ENCODE data around the gene SLC40A1.

Gene SLC40A1

DNA sequence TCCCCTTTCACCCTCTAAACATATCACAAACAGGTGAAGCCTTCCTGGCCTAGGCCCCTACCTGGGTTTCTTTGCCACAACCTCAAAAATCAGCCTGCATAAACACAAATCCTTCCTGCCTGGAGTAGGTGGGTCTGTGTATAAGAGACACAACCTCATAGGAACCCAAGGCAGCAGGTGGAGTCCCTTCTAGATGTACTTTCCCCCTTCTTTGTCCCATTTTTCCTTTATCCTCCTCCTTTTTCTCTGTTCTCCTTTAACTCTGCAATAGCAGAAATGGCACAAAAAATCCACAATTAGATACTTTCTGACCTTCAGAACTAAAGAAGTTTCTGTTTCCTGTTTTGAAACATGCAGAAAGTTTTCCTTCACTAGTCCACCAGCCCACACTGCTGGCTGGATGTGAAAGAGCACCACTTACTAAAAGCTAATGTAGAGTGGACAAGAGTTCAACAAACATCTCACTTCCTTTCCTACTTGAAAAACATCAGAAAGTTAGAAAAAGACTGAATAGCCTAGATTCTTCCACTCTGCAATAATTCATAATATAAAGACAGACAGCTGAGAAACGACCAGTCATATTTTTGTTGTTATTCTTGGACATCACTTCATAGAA lies 11.2 kb downstream of the SLC40A1 start:
- Histone ChIP-seq H3K4me1 (ENCODE audit: control insufficient read depth, insufficient read depth, low read length, unreplicated experiment) (peaks cover 29% of the 10 kb centered on the region), H3K27ac (ENCODE audit: low read depth, low read length) (no peak overlapping the region), H2AFZ (ENCODE audit: low read length, unreplicated experiment) (peak overlapping the region; percentile 70), H3K79me2 (ENCODE audit: control insufficient read depth, insufficient read depth, low read length, unreplicated experiment) (no peaks in the 10 kb centered on the region), H3K27me3 (ENCODE audit: insufficient read depth, low read length) (no peaks in the 10 kb centered on the region), H3K4me3 (ENCODE audit: low read depth, low read length) (peak overlapping the region; percentile 43; the same call in 1 of the 2 replicates), H3K36me3 (ENCODE audit: insufficient read depth, low read length) (no peaks in the 10 kb centered on the region)

- H3K27me3 ChIP-seq (ENCODE audit: insufficient read depth, low read length): no peaks in the 10 kb centered on the region
- no peaks in the 10 kb centered on the region; the same call in 1 of the 2 replicates for H3K36me3 ChIP-seq (ENCODE audit: insufficient read depth, low read length)
Observed at GRCh38 chr2:189566046-189566445, 14.5 kb downstream of the SLC40A1 start.

GRCh38 chr2:189561371-189562038 lies 19.1 kb downstream of the SLC40A1 start:
- no peak overlapping the region for H3K4me3 ChIP-seq (ENCODE audit: low read depth, low read length)
- no peaks in the 10 kb centered on the region for H3K79me2 ChIP-seq (ENCODE audit: control insufficient read depth, insufficient read depth, low read length, unreplicated experiment)
- H3K27me3 ChIP-seq (ENCODE audit: insufficient read depth, low read length): no peaks in the 10 kb centered on the region
- no peak overlapping the region for H2AFZ ChIP-seq (ENCODE audit: low read length, unreplicated experiment)
- no peak overlapping the region for H3K27ac ChIP-seq (ENCODE audit: low read depth, low read length)
- H3K4me1 ChIP-seq (ENCODE audit: control insufficient read depth, insufficient read depth, low read length, unreplicated experiment): peaks cover 7% of the 10 kb centered on the region
- no peaks in the 10 kb centered on the region; the same call in 1 of the 2 replicates for H3K36me3 ChIP-seq (ENCODE audit: insufficient read depth, low read length)

More at GRCh38 chr2:189566046-189566445, 14.5 kb downstream of the SLC40A1 start:
- H3K27ac ChIP-seq (ENCODE audit: low read depth, low read length): no peak overlapping the region
- H3K4me3 ChIP-seq (ENCODE audit: low read depth, low read length): no peak overlapping the region
- peaks cover 29% of the 10 kb centered on the region for H3K4me1 ChIP-seq (ENCODE audit: control insufficient read depth, insufficient read depth, low read length, unreplicated experiment)
- H3K79me2 ChIP-seq (ENCODE audit: control insufficient read depth, insufficient read depth, low read length, unreplicated experiment): no peaks in the 10 kb centered on the region
- no peak overlapping the region for H2AFZ ChIP-seq (ENCODE audit: low read length, unreplicated experiment)

GRCh38 chr2:189560273-189560586 lies 20.4 kb downstream of the SLC40A1 start:
- Histone ChIP-seq H3K4me3 (ENCODE audit: low read depth, low read length) (no peak overlapping the region), H3K79me2 (ENCODE audit: control insufficient read depth, insufficient read depth, low read length, unreplicated experiment) (no peaks in the 10 kb centered on the region), H2AFZ (ENCODE audit: low read length, unreplicated experiment) (no peak overlapping the region), H3K36me3 (ENCODE audit: insufficient read depth, low read length) (no peaks in the 10 kb centered on the region; the same call in 1 of the 2 replicates), H3K27ac (ENCODE audit: low read depth, low read length) (no peak overlapping the region), H3K27me3 (ENCODE audit: insufficient read depth, low read length) (no peaks in the 10 kb centered on the region), H3K4me1 (ENCODE audit: control insufficient read depth, insufficient read depth, low read length, unreplicated experiment) (peaks cover 2% of the 10 kb centered on the region)

GRCh38 chr2:189559579-189560272 lies 20.9 kb downstream of the SLC40A1 start:
- Histone ChIP-seq H3K36me3 (ENCODE audit: insufficient read depth, low read length) (no peaks in the 10 kb centered on the region; the same call in 1 of the 2 replicates), H3K79me2 (ENCODE audit: control insufficient read depth, insufficient read depth, low read length, unreplicated experiment) (no peaks in the 10 kb centered on the region), H3K4me1 (ENCODE audit: control insufficient read depth, insufficient read depth, low read length, unreplicated experiment) (peaks cover 3% of the 10 kb centered on the region), H2AFZ (ENCODE audit: low read length, unreplicated experiment) (no peak overlapping the region), H3K4me3 (ENCODE audit: low read depth, low read length) (no peak overlapping the region), H3K27ac (ENCODE audit: low read depth, low read length) (no peak overlapping the region), H3K27me3 (ENCODE audit: insufficient read depth, low read length) (no peaks in the 10 kb centered on the region)

DNA sequence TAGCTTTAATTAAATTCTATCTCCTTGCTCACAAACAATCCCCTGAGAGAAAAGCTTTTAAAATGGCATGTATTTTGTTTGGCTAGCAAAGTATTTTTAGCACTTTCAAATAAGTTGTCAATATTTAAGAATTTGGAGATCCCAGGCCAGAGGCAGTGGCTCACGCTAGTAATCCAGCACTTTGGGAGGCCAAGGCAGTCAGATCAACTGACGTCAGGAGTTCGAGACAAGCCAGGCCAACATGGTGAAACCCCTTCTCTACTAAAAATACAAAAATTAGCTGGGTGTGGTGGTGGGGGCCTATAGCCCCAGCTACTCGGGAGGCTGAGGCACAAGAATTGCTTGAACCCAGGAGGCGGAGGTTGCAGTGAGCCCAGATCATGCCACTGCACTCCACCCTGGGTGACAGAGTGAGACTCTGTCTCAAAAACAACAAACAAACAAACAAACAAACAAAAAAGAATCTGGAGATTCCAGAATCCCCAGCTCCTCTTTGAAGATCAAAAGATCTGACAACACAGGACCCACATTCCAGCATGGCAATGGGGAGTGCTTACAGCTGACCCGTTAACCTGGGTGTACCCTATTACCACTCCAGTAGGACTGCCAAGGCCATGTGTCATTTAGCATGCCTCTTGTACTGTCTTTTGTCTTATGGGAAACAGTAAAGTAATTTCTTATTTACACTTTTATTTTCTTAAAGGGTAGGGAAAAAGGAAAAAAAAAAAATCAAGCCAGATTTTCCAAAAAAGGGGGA lies 21.9 kb downstream of the SLC40A1 start:
- no peaks in the 10 kb centered on the region for H3K79me2 ChIP-seq (ENCODE audit: control insufficient read depth, insufficient read depth, low read length, unreplicated experiment)
- no peak overlapping the region for H3K27ac ChIP-seq (ENCODE audit: low read depth, low read length)
- H2AFZ ChIP-seq (ENCODE audit: low read length, unreplicated experiment): no peak overlapping the region
- H3K4me3 ChIP-seq (ENCODE audit: low read depth, low read length): no peak overlapping the region
- no peaks in the 10 kb centered on the region for H3K27me3 ChIP-seq (ENCODE audit: insufficient read depth, low read length)
- peaks cover 3% of the 10 kb centered on the region for H3K4me1 ChIP-seq (ENCODE audit: control insufficient read depth, insufficient read depth, low read length, unreplicated experiment)
- no peaks in the 10 kb centered on the region; the same call in 1 of the 2 replicates for H3K36me3 ChIP-seq (ENCODE audit: insufficient read depth, low read length)

DNA sequence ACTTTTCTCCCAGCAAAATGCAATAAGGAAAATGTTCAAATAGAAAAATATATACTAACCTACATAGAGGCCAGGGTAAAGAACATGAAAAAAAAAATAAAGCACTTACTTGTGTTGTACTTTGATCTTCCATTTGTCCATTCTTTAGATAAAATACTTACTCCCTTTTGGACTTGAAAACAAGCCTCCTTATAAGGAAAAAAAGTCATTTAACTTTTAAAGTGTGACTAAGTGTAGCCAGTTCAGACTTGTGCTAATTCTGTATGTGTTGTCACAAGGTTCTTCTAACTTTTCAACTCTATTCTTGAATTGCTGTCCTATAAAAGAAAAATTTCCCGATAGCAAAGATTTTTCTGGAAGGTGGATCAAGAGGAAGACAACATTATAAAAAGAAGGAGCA lies 23.2 kb downstream of the SLC40A1 start:
- Histone ChIP-seq H3K27me3 (ENCODE audit: insufficient read depth, low read length) (no peaks in the 10 kb centered on the region), H3K79me2 (ENCODE audit: control insufficient read depth, insufficient read depth, low read length, unreplicated experiment) (no peaks in the 10 kb centered on the region), H2AFZ (ENCODE audit: low read length, unreplicated experiment) (no peak overlapping the region), H3K4me1 (ENCODE audit: control insufficient read depth, insufficient read depth, low read length, unreplicated experiment) (peaks cover 11% of the 10 kb centered on the region), H3K4me3 (ENCODE audit: low read depth, low read length) (no peak overlapping the region), H3K36me3 (ENCODE audit: insufficient read depth, low read length) (no peaks in the 10 kb centered on the region), H3K27ac (ENCODE audit: low read depth, low read length) (no peak overlapping the region)

DNA sequence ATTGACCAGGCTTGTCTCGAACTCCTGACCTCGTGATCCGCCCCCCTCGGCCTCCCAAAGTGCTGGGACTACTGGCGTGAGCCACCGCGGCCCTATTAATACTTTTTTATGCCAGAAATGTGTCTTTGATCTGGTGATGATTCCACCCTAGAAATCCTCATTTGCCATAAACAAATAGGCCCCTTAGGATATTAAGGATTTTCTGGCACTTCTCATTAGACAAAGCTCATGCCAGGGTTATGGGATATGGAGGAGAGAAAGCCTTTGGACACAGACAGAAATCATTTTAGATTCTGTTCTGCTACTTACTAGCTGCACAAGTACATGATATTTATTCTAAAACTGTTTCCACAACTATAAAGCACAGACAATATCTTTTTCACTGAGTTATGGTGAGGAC lies 24.1 kb downstream of the SLC40A1 start:
- H3K4me3 ChIP-seq (ENCODE audit: low read depth, low read length): no peak overlapping the region
- H2AFZ ChIP-seq (ENCODE audit: low read length, unreplicated experiment): no peak overlapping the region
- H3K4me1 ChIP-seq (ENCODE audit: control insufficient read depth, insufficient read depth, low read length, unreplicated experiment): peaks cover 20% of the 10 kb centered on the region
- no peaks in the 10 kb centered on the region for H3K36me3 ChIP-seq (ENCODE audit: insufficient read depth, low read length)
- no peak overlapping the region for H3K27ac ChIP-seq (ENCODE audit: low read depth, low read length)
- H3K79me2 ChIP-seq (ENCODE audit: control insufficient read depth, insufficient read depth, low read length, unreplicated experiment): no peaks in the 10 kb centered on the region
- no peaks in the 10 kb centered on the region for H3K27me3 ChIP-seq (ENCODE audit: insufficient read depth, low read length)

- no peaks in the 10 kb centered on the region for H3K36me3 ChIP-seq (ENCODE audit: insufficient read depth, low read length)
- no peaks in the 10 kb centered on the region for H3K79me2 ChIP-seq (ENCODE audit: control insufficient read depth, insufficient read depth, low read length, unreplicated experiment)
- no peak overlapping the region for H2AFZ ChIP-seq (ENCODE audit: low read length, unreplicated experiment)
- H3K4me3 ChIP-seq (ENCODE audit: low read depth, low read length): no peak overlapping the region
- peaks cover 20% of the 10 kb centered on the region for H3K4me1 ChIP-seq (ENCODE audit: control insufficient read depth, insufficient read depth, low read length, unreplicated experiment)
- no peaks in the 10 kb centered on the region for H3K27me3 ChIP-seq (ENCODE audit: insufficient read depth, low read length)
- H3K27ac ChIP-seq (ENCODE audit: low read depth, low read length): no peak overlapping the region
Observed at GRCh38 chr2:189555232-189555631, 25.4 kb downstream of the SLC40A1 start.

DNA sequence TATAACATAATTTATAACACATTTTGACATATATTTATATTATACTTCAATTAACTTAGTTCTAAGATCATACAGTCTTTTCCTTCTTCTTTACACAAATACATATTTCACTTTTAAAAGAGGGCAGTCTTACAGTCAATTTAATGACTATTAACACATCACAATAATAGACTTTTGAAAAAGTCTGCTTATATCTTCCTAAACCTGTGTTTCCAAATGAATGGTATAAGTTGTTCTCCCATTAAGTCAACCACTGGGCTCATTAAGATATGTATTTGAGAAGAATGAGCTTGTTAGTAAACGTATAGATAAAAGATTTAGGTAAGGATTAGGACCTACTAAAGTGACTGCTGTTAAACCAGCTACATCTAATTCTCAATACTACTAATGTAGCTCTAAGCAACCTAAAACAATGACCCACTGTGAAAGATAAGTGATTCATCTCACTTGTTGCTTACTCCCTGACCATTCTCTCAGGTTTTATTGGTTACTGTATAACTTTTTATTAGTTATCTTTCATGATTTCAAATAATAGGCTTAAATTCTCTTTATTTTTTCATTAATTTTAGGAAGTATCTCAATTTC lies 27.0 kb downstream of the SLC40A1 start:
- no peaks in the 10 kb centered on the region for H3K79me2 ChIP-seq (ENCODE audit: control insufficient read depth, insufficient read depth, low read length, unreplicated experiment)
- H3K4me1 ChIP-seq (ENCODE audit: control insufficient read depth, insufficient read depth, low read length, unreplicated experiment): peaks cover 27% of the 10 kb centered on the region
- H3K27me3 ChIP-seq (ENCODE audit: insufficient read depth, low read length): no peaks in the 10 kb centered on the region
- no peaks in the 10 kb centered on the region for H3K36me3 ChIP-seq (ENCODE audit: insufficient read depth, low read length)
- H3K4me3 ChIP-seq (ENCODE audit: low read depth, low read length): no peak overlapping the region
- no peak overlapping the region for H2AFZ ChIP-seq (ENCODE audit: low read length, unreplicated experiment)
- no peak overlapping the region for H3K27ac ChIP-seq (ENCODE audit: low read depth, low read length)

All from ACC112 (cell line).